ENCODE measurements around the gene RBP2. TPM values are rescaled to one million over a fixed set of nuclear protein-coding genes. Genes with fewer than 3 reads are reported as not detected.

The RBP2 gene
- total and polyA plus RNA-seq, 9 of the 15 experiments (the other 6 are each of a cell fraction or from before 2014, with no cell fraction given), result not detected

- Histone ChIP-seq H3K79me2 (ENCODE audit: control insufficient read depth, insufficient read depth, low read length) (no peaks in the 10 kb centered on the region), H3K4me2 (ENCODE audit: insufficient read depth, low read length) (no peak overlapping the region), H4K20me1 (replicated peaks; ENCODE audit: control insufficient read depth, insufficient read depth, low read length) (no peaks in the 10 kb centered on the region; the same call in 1 of the 2 replicates), H3K9me3 (replicated peaks; ENCODE audit: control insufficient read depth, insufficient read depth, low read depth, low read length) (no peaks in the 10 kb centered on the region), H3K36me3 (ENCODE audit: control insufficient read depth, insufficient read depth, low read length) (no peaks in the 10 kb centered on the region), H3K27me3 (ENCODE audit: control insufficient read depth in 2 of 2, insufficient read depth in 2 of 2, low read length in 2 of 2) (0 out of 5 replicates have a peak, but pooled peaks cover 0 to 3% of the 10 kb centered on the region in 2 experiments), H3K27ac (ENCODE audit: extremely low read depth, low read depth, low read length) (no peak overlapping the region), H3K9ac (ENCODE audit: insufficient read depth in 1 of 2, low read depth in 2 of 2, low read length in 2 of 2) (no peak overlapping the region), H3K4me3 (no peak overlapping the region), H2AFZ (ENCODE audit: low read depth, low read length) (no peak overlapping the region), H3K9me1 (ENCODE audit: control insufficient read depth, insufficient read depth, low read length) (no peaks in the 10 kb centered on the region), H3K4me1 (replicated peaks in 1 of 2; ENCODE audit: control insufficient read depth in 2 of 2, insufficient read depth in 2 of 2, low read length in 2 of 2) (no peaks in the 10 kb centered on the region)
- no TSS peak for BruUV-seq (replicated peaks)
- TF ChIP-seq ILF3 (IDR thresholded peaks at IDR 0.05; ENCODE audit: borderline replicate concordance) (no peak), EP400 (IDR thresholded peaks at IDR 0.05) (no peak), KLF6 (CRISPR knock-in tag; IDR thresholded peaks at IDR 0.05; ENCODE audit: borderline replicate concordance) (no peak), CEBPG (CRISPR knock-in tag; IDR thresholded peaks at IDR 0.05) (no peak), CEBPG (tag; conservative IDR thresholded peaks at IDR 0.05 in 1 of 2, IDR thresholded peaks at IDR 0.05 in 1 of 2) (peak; percentile 53 to 70; a peak in 3 of 4 replicates), CEBPB (tag; IDR thresholded peaks at IDR 0.05) (peak; percentile 71), E2F3 (CRISPR knock-in tag; IDR thresholded peaks at IDR 0.05) (no peak)
- intact Hi-C loops (cut with micrococcal nuclease), result no loop called here
- ChIA-PET CTCF (ENCODE audit: low intra/inter-chr PET ratio) (no interaction called here), POLR2A (no interaction called here)
- 7% methylated on average over 7 of the region's 7 CpGs for WGBS (ENCODE audit: insufficient coverage, low coverage, missing lambda C conversion rate)
- in situ Hi-C loops (cut with MboI), result no loop called here
- DNase-seq (ENCODE audit: extremely low read depth in 1 of 4, low spot score in 3 of 4), result no peak
- ATAC-seq, result no peak
- no peak for FAIRE-seq
Observed at GRCh38 chr3:139458348-139458747, 18.0 kb downstream of the RBP2 start.

GRCh38 chr3:139457066-139457465 lies 19.2 kb downstream of the RBP2 start:
- no peak overlapping the region for H2AFZ ChIP-seq (ENCODE audit: low read depth, low read length)
- no peaks in the 10 kb centered on the region for H3K4me1 ChIP-seq (replicated peaks in 1 of 2; ENCODE audit: control insufficient read depth in 2 of 2, insufficient read depth in 2 of 2, low read length in 2 of 2)
- no peak overlapping the region for H3K4me2 ChIP-seq (ENCODE audit: insufficient read depth, low read length)
- FAIRE-seq (no peak), ATAC-seq (no peak), DNase-seq (ENCODE audit: extremely low read depth in 1 of 4, low spot score in 3 of 4) (no peak)
- POLR2A ChIA-PET, result no interaction called here
- CTCF ChIA-PET (ENCODE audit: low intra/inter-chr PET ratio), result interaction anchor here (0.6 kb wide), 1 partner anchor 1389 kb away, joined by 3 read pairs; no protein-coding TSS in a partner anchor
- H3K36me3 ChIP-seq (ENCODE audit: control insufficient read depth, insufficient read depth, low read length), result no peaks in the 10 kb centered on the region
- in situ Hi-C loops (cut with MboI), result no loop called here
- no peak overlapping the region for H3K27ac ChIP-seq (ENCODE audit: extremely low read depth, low read depth, low read length)
- no peak overlapping the region for H3K4me3 ChIP-seq
- no peaks in the 10 kb centered on the region for H3K9me3 ChIP-seq (replicated peaks; ENCODE audit: control insufficient read depth, insufficient read depth, low read depth, low read length)
- no TSS peak for BruUV-seq (replicated peaks)
- TF ChIP-seq RAD51 (IDR thresholded peaks at IDR 0.05; ENCODE audit: borderline replicate concordance, low read depth), result no peak
- no peak for TF ChIP-seq HSF4 (CRISPR knock-in tag; IDR thresholded peaks at IDR 0.05; ENCODE audit: borderline replicate concordance)
- no peak for TF ChIP-seq POLR2H (tag; IDR thresholded peaks at IDR 0.05; ENCODE audit: low read depth)
- TF ChIP-seq, protein P1, sequence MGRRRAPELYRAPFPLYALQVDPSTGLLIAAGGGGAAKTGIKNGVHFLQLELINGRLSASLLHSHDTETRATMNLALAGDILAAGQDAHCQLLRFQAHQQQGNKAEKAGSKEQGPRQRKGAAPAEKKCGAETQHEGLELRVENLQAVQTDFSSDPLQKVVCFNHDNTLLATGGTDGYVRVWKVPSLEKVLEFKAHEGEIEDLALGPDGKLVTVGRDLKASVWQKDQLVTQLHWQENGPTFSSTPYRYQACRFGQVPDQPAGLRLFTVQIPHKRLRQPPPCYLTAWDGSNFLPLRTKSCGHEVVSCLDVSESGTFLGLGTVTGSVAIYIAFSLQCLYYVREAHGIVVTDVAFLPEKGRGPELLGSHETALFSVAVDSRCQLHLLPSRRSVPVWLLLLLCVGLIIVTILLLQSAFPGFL (CRISPR knock-in tag; IDR thresholded peaks at IDR 0.05), result no peak
- intact Hi-C loops (cut with micrococcal nuclease), result no loop called here
- no peak overlapping the region for H3K9ac ChIP-seq (ENCODE audit: insufficient read depth in 1 of 2, low read depth in 2 of 2, low read length in 2 of 2)
- no peaks in the 10 kb centered on the region for H3K9me1 ChIP-seq (ENCODE audit: control insufficient read depth, insufficient read depth, low read length)
- H4K20me1 ChIP-seq (replicated peaks; ENCODE audit: control insufficient read depth, insufficient read depth, low read length), result no peaks in the 10 kb centered on the region; the same call in 1 of the 2 replicates
- 0% methylated on average over 3 of the region's 3 CpGs for WGBS (ENCODE audit: insufficient coverage, low coverage, missing lambda C conversion rate)
- H3K79me2 ChIP-seq (ENCODE audit: control insufficient read depth, insufficient read depth, low read length), result no peaks in the 10 kb centered on the region
- peaks cover 0 to 3% of the 10 kb centered on the region in 2 experiments; a peak in 1 of 5 replicates for H3K27me3 ChIP-seq (ENCODE audit: control insufficient read depth in 2 of 2, insufficient read depth in 2 of 2, low read length in 2 of 2)

All from K562 (cell line).